Osteocyte (in vitro differentiated cells): ENCODE data around the gene HEBP1. TPM values are rescaled to one million over a fixed set of nuclear protein-coding genes. Genes with fewer than 3 reads are reported as not detected.

Experiments
- DNase-seq: peaks from one replicate; pipeline ENCODE4 v3.0.0; 2021; ENCODE audit warnings: mixed read lengths; ENCODE audit not compliant: unreplicated experiment; ENCODE audit errors: extremely low spot score
- H3K27ac Mint-ChIP-seq: one replicate; pipeline ENCODE4 v1.8.0; 2021; ENCODE audit warnings: mild to moderate bottlenecking, mixed read lengths; ENCODE audit not compliant: unreplicated experiment
- H3K27me3 Mint-ChIP-seq: one replicate; pipeline ENCODE4 v1.8.0; 2021; ENCODE audit warnings: mixed read lengths; ENCODE audit not compliant: unreplicated experiment
- H3K36me3 Mint-ChIP-seq: one replicate; pipeline ENCODE4 v1.8.0; 2021; ENCODE audit warnings: mixed read lengths; ENCODE audit not compliant: unreplicated experiment
- H3K4me1 Mint-ChIP-seq: one replicate; pipeline ENCODE4 v1.8.0; 2021; ENCODE audit warnings: mixed read lengths; ENCODE audit not compliant: unreplicated experiment
- H3K4me3 Mint-ChIP-seq: one replicate; pipeline ENCODE4 v1.8.0; 2021; ENCODE audit warnings: mild to moderate bottlenecking, moderate library complexity, mixed read lengths; ENCODE audit not compliant: unreplicated experiment
- H3K9me3 Mint-ChIP-seq: one replicate; pipeline ENCODE4 v1.8.0; 2021; ENCODE audit warnings: mixed read lengths; ENCODE audit not compliant: unreplicated experiment
- total RNA-seq: library from RNA; stranded (reverse); gene quantifications from 2 replicates; pipeline ENCODE4 v1.2.1, GENCODE V29; 2021
- TF ChIP-seq, protein P1 (sequence below): fragments of 200-600 bp; sonication (generic); IDR thresholded peaks from 2 replicates; pipeline ENCODE4 v1.5.0; 2021; ENCODE audit warnings: antibody characterized with exemption, mild to moderate bottlenecking, moderate library complexity

HEBP1 gene
- total RNA-seq, 1 donor from 2014 or later = 54.8 TPM

DNA sequence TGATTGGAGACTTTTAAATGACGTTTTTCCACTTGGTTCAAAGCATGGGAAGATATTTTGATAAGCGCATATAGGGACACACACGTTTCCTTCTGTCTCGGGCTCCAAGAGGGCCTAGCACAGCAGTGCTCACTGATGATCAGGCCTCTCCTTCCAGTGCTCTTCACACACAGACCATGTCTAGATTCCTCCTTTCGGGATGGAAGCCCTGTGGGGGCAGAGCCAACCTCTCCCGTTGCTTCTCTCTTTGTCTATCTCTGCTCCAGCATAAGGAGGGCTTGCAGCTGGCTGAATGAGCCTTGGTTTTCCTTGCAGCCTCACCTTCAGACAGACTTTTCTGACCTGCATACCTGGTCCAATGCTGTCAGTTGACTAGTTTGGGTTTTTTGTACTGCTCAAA lies 70.4 kb downstream of the HEBP1 start:
- DNase-seq = no peak
- H3K36me3 Mint-ChIP-seq = peaks cover 2% of the 10 kb centered on the region
- H3K27me3 Mint-ChIP-seq = no peaks in the 10 kb centered on the region
- H3K27ac Mint-ChIP-seq = no peak overlapping the region
- H3K4me1 Mint-ChIP-seq = peaks cover 23% of the 10 kb centered on the region
- TF ChIP-seq, protein P1, sequence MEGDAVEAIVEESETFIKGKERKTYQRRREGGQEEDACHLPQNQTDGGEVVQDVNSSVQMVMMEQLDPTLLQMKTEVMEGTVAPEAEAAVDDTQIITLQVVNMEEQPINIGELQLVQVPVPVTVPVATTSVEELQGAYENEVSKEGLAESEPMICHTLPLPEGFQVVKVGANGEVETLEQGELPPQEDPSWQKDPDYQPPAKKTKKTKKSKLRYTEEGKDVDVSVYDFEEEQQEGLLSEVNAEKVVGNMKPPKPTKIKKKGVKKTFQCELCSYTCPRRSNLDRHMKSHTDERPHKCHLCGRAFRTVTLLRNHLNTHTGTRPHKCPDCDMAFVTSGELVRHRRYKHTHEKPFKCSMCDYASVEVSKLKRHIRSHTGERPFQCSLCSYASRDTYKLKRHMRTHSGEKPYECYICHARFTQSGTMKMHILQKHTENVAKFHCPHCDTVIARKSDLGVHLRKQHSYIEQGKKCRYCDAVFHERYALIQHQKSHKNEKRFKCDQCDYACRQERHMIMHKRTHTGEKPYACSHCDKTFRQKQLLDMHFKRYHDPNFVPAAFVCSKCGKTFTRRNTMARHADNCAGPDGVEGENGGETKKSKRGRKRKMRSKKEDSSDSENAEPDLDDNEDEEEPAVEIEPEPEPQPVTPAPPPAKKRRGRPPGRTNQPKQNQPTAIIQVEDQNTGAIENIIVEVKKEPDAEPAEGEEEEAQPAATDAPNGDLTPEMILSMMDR = no peak
- no peak overlapping the region for H3K4me3 Mint-ChIP-seq
- peaks cover 5% of the 10 kb centered on the region for H3K9me3 Mint-ChIP-seq

DNA sequence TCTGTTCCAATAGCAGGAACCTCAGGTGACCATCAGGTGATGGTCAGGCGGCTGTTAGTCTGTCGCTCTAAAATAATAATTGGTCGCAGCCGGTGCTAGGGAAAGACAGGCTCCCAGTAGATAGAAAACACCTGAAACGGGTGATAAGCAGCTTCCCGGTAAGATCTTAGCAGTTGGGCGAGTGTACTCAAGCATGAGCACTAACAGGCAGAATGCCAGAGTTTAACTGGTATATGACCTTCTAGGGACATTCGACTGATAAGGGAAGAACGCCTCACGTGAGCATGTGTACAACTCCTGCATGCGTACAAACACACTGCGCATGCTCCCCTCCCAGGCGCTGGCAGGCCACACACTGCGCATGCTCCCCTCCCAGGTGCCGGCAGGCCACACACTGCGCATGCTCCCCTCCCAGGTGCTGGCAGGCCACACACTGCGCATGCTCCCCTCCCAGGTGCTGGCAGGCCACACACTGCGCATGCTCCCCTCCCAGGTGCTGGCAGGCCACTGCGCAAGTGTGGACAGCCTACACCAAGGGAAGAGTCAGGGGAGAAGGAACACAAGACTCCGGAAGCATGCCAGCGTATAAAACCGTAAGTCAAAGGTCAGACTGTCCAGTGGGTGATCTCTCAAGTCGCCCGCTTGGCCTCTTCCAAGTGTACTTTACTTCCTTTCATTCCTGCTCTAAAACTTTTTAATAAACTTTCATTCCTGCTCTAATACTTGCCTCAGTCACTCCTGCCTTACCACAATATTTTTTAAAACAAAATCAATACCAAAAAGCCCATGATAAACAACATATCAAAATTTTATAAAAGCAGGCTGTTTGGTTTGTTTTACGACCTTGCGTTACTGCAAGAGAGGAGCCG lies 72.6 kb downstream of the HEBP1 start:
- TF ChIP-seq, protein P1 = no peak
- Mint-ChIP-seq H3K27ac (peak overlapping the region; percentile 18), H3K9me3 (peaks cover 5% of the 10 kb centered on the region), H3K27me3 (no peaks in the 10 kb centered on the region), H3K4me3 (no peak overlapping the region), H3K4me1 (peaks cover 25% of the 10 kb centered on the region), H3K36me3 (peaks cover 2% of the 10 kb centered on the region)
- DNase-seq = no peak

DNA sequence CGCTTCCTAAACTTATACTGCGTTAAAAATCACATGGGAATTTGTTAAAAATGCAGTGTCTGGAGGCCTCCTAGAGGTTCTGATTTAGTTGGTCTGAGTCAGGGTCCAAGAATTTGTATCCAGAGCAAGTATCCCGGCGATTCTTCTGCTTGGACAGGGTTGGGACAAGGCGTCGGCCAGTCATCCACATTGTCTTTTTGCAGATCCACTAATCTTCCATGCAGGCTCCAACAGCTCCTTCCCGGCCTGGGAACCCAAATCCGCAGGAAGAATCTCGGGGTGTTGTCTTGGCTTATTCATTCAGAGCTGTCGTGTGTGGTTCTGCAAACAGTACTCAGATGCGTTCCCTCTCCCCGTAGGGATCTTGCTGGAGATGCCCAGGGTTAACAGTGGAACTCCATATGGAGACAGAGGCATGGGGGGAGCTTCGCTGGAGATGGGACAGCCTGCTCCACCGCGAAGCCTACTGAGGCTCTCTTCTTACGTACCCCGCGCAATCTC lies 73.4 kb downstream of the HEBP1 start:
- TF ChIP-seq, protein P1 = no peak
- no peak for DNase-seq
- Mint-ChIP-seq H3K27me3 (no peaks in the 10 kb centered on the region), H3K4me3 (no peak overlapping the region), H3K36me3 (peaks cover 2% of the 10 kb centered on the region), H3K9me3 (peaks cover 5% of the 10 kb centered on the region), H3K27ac (peak overlapping the region; percentile 94), H3K4me1 (peaks cover 32% of the 10 kb centered on the region)

DNA sequence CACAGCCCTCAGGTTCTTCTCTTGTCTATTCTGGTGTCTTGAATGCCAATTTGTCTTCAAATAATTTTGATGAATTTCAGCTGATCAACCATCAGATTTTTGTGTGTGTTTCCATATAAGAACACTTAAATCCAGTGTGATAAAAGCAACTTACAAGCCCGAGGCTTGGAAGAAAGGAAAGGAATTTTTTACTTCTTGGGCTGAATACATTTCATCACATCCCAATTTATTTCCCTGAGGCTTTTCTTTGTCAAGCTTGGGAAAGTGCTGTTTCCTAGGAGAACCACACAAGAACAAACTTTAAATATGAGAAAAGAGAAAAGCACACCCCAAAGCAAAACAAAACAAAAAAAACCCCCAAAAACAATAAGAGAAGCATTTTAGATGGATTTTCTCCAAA lies 74.7 kb downstream of the HEBP1 start:
- no peak for DNase-seq
- H3K9me3 Mint-ChIP-seq = peaks cover 2% of the 10 kb centered on the region
- peaks cover 2% of the 10 kb centered on the region for H3K36me3 Mint-ChIP-seq
- TF ChIP-seq, protein P1 = no peak
- no peaks in the 10 kb centered on the region for H3K27me3 Mint-ChIP-seq
- H3K4me1 Mint-ChIP-seq = peaks cover 34% of the 10 kb centered on the region
- no peak overlapping the region for H3K4me3 Mint-ChIP-seq
- H3K27ac Mint-ChIP-seq = peak overlapping the region; percentile 94

Other genes starting within 250 kb of the HEBP1 start
- gene APOLD1, start 214.6 kb downstream of the HEBP1 start, total RNA-seq = 10.5 and 11.1 TPM in 2 replicates
- gene DDX47, start 186.9 kb downstream of the HEBP1 start, total RNA-seq = 47.3 and 48.0 TPM in 2 replicates
- 25.7 and 27.3 TPM in 2 replicates for gene GPRC5A, start 108.7 kb downstream of the HEBP1 start, total RNA-seq
- not detected in 2 replicates for gene GPRC5D, start 48.1 kb downstream of the HEBP1 start, total RNA-seq
- gene FAM234B, start 44.1 kb upstream of the HEBP1 start, total RNA-seq = 5.0 and 6.8 TPM in 2 replicates
- gene GSG1, start 103.4 kb upstream of the HEBP1 start, total RNA-seq = not detected in 2 replicates
- 163 and 170 TPM in 2 replicates for gene EMP1, start 196.5 kb upstream of the HEBP1 start, total RNA-seq